ENCODE data around the gene DNASE1L1.

DNASE1L1 gene

GRCh38 chrX:154420402-154420756, 11.3 kb upstream of the DNASE1L1 start:
- Histone ChIP-seq H3K4me1 (ENCODE audit: control insufficient read depth in 2 of 2, insufficient read depth in 1 of 2, low read depth in 1 of 2, low read length in 2 of 2) (no peaks in the 10 kb centered on the region), H3K18ac (ENCODE audit: low read length) (no peak overlapping the region), H2BK120ac (ENCODE audit: low read depth, low read length) (no peak overlapping the region), H3K4me2 (ENCODE audit: insufficient read depth, low read length, poor library complexity, severe bottlenecking) (no peak overlapping the region), H3K4ac (ENCODE audit: low read length) (no peak overlapping the region), H4K91ac (ENCODE audit: low read depth, low read length, poor library complexity) (no peak overlapping the region), H3K23ac (ENCODE audit: low read depth, low read length, poor library complexity) (no peak overlapping the region), H2AK5ac (ENCODE audit: low read depth, low read length) (no peak overlapping the region), H3K27ac (replicated peaks; ENCODE audit: low read length) (no peak overlapping the region), H4K8ac (ENCODE audit: low read depth, low read length) (no peak overlapping the region), H2BK15ac (ENCODE audit: low read length) (no peak overlapping the region), H3K79me1 (ENCODE audit: low read depth, low read length) (no peaks in the 10 kb centered on the region), H3K36me3 (replicated peaks in 1 of 2; ENCODE audit: control insufficient read depth in 2 of 2, insufficient read depth in 2 of 2, low read length in 2 of 2) (peaks cover 0 to under 1% of the 10 kb centered on the region in 2 donors), H3K4me3 (ENCODE audit: low read length in 2 of 2) (no peak overlapping the region), H3K9me3 (replicated peaks in 1 of 2; ENCODE audit: control insufficient read depth in 2 of 2, insufficient read depth in 1 of 2, low read depth in 1 of 2, low read length in 2 of 2) (no peaks in the 10 kb centered on the region), H3K27me3 (ENCODE audit: control insufficient read depth in 3 of 3, insufficient read depth in 3 of 3, low read depth in 1 of 3, low read length in 3 of 3) (no peaks in the 10 kb centered on the region), H2BK12ac (ENCODE audit: low read length) (no peak overlapping the region), H3K14ac (ENCODE audit: low read length) (no peak overlapping the region), H2AFZ (ENCODE audit: low read length) (no peak overlapping the region), H3K9ac (ENCODE audit: low read depth, low read length, poor library complexity) (no peak overlapping the region), H2BK5ac (ENCODE audit: low read length) (no peak overlapping the region)
- WGBS, 2 donors (ENCODE audit: extremely low coverage in 2 of 2, insufficient read length in 2 of 2, insufficient replicate concordance in 1 of 2), result no CpG with 5 or more reads among the region's 10 CpGs
- no peak for DNase-seq (ENCODE audit: low spot score)

- H3K9ac ChIP-seq (ENCODE audit: low read depth, low read length, poor library complexity), result no peak overlapping the region
- no peak overlapping the region for H2BK120ac ChIP-seq (ENCODE audit: low read depth, low read length)
- no peak overlapping the region for H3K14ac ChIP-seq (ENCODE audit: low read length)
- H4K8ac ChIP-seq (ENCODE audit: low read depth, low read length), result no peak overlapping the region
- H3K18ac ChIP-seq (ENCODE audit: low read length), result no peak overlapping the region
- H2AFZ ChIP-seq (ENCODE audit: low read length), result no peak overlapping the region
- H3K4me2 ChIP-seq (ENCODE audit: insufficient read depth, low read length, poor library complexity, severe bottlenecking), result no peak overlapping the region
- H3K4me3 ChIP-seq (ENCODE audit: low read length in 2 of 2), result no peak overlapping the region
- no peak overlapping the region for H2AK5ac ChIP-seq (ENCODE audit: low read depth, low read length)
- DNase-seq (ENCODE audit: low spot score), result no peak
- no peak overlapping the region for H2BK12ac ChIP-seq (ENCODE audit: low read length)
- H2BK5ac ChIP-seq (ENCODE audit: low read length), result no peak overlapping the region
- no peaks in the 10 kb centered on the region for H3K79me1 ChIP-seq (ENCODE audit: low read depth, low read length)
- H3K27ac ChIP-seq (replicated peaks; ENCODE audit: low read length), result no peak overlapping the region
- WGBS, 2 donors (ENCODE audit: extremely low coverage in 2 of 2, insufficient read length in 2 of 2, insufficient replicate concordance in 1 of 2), result no CpG with 5 or more reads among the region's 19 CpGs
- no peak overlapping the region for H2BK15ac ChIP-seq (ENCODE audit: low read length)
- H3K4me1 ChIP-seq (ENCODE audit: control insufficient read depth in 2 of 2, insufficient read depth in 1 of 2, low read depth in 1 of 2, low read length in 2 of 2), result no peaks in the 10 kb centered on the region
- H3K4ac ChIP-seq (ENCODE audit: low read length), result no peak overlapping the region
- no peaks in the 10 kb centered on the region for H3K9me3 ChIP-seq (replicated peaks in 1 of 2; ENCODE audit: control insufficient read depth in 2 of 2, insufficient read depth in 1 of 2, low read depth in 1 of 2, low read length in 2 of 2)
- no peak overlapping the region for H3K23ac ChIP-seq (ENCODE audit: low read depth, low read length, poor library complexity)
- peaks cover 0 to 6% of the 10 kb centered on the region in 2 donors for H3K36me3 ChIP-seq (replicated peaks in 1 of 2; ENCODE audit: control insufficient read depth in 2 of 2, insufficient read depth in 2 of 2, low read length in 2 of 2)
- H4K91ac ChIP-seq (ENCODE audit: low read depth, low read length, poor library complexity), result no peak overlapping the region
- H3K27me3 ChIP-seq (ENCODE audit: control insufficient read depth in 3 of 3, insufficient read depth in 3 of 3, low read depth in 1 of 3, low read length in 3 of 3), result no peaks in the 10 kb centered on the region
Observed at GRCh38 chrX:154419688-154420401, 10.8 kb upstream of the DNASE1L1 start.

- no peak overlapping the region for H2AFZ ChIP-seq (ENCODE audit: low read length)
- H2BK120ac ChIP-seq (ENCODE audit: low read depth, low read length), result no peak overlapping the region
- no peak for DNase-seq (ENCODE audit: low spot score)
- no peak overlapping the region for H3K4me2 ChIP-seq (ENCODE audit: insufficient read depth, low read length, poor library complexity, severe bottlenecking)
- H3K9ac ChIP-seq (ENCODE audit: low read depth, low read length, poor library complexity), result no peak overlapping the region
- H3K14ac ChIP-seq (ENCODE audit: low read length), result no peak overlapping the region
- no peak overlapping the region for H2BK15ac ChIP-seq (ENCODE audit: low read length)
- no peak overlapping the region for H3K18ac ChIP-seq (ENCODE audit: low read length)
- no peak overlapping the region for H2BK5ac ChIP-seq (ENCODE audit: low read length)
- H2AK5ac ChIP-seq (ENCODE audit: low read depth, low read length), result no peak overlapping the region
- WGBS, 2 donors (ENCODE audit: extremely low coverage in 2 of 2, insufficient read length in 2 of 2, insufficient replicate concordance in 1 of 2), result no CpG with 5 or more reads among the region's 8 CpGs
- no peak overlapping the region for H2BK12ac ChIP-seq (ENCODE audit: low read length)
- H3K27me3 ChIP-seq (ENCODE audit: control insufficient read depth in 3 of 3, insufficient read depth in 3 of 3, low read depth in 1 of 3, low read length in 3 of 3), result no peaks in the 10 kb centered on the region
- H4K91ac ChIP-seq (ENCODE audit: low read depth, low read length, poor library complexity), result no peak overlapping the region
- no peaks in the 10 kb centered on the region for H3K9me3 ChIP-seq (replicated peaks in 1 of 2; ENCODE audit: control insufficient read depth in 2 of 2, insufficient read depth in 1 of 2, low read depth in 1 of 2, low read length in 2 of 2)
- H4K8ac ChIP-seq (ENCODE audit: low read depth, low read length), result no peak overlapping the region
- peaks cover 0 to 6% of the 10 kb centered on the region in 2 donors for H3K36me3 ChIP-seq (replicated peaks in 1 of 2; ENCODE audit: control insufficient read depth in 2 of 2, insufficient read depth in 2 of 2, low read length in 2 of 2)
- H3K4me1 ChIP-seq (ENCODE audit: control insufficient read depth in 2 of 2, insufficient read depth in 1 of 2, low read depth in 1 of 2, low read length in 2 of 2), result no peaks in the 10 kb centered on the region
- H3K4me3 ChIP-seq (ENCODE audit: low read length in 2 of 2), result no peak overlapping the region
- no peak overlapping the region for H3K23ac ChIP-seq (ENCODE audit: low read depth, low read length, poor library complexity)
- no peaks in the 10 kb centered on the region for H3K79me1 ChIP-seq (ENCODE audit: low read depth, low read length)
- no peak overlapping the region for H3K27ac ChIP-seq (replicated peaks; ENCODE audit: low read length)
- H3K4ac ChIP-seq (ENCODE audit: low read length), result no peak overlapping the region
Observed at GRCh38 chrX:154419189-154419588, 10.1 kb upstream of the DNASE1L1 start.

- no peak overlapping the region for H3K4me3 ChIP-seq (ENCODE audit: low read length in 2 of 2)
Observed at GRCh38 chrX:154417157-154417556, 8.1 kb upstream of the DNASE1L1 start.

More at GRCh38 chrX:154417157-154417556, 8.1 kb upstream of the DNASE1L1 start:
- Histone ChIP-seq H2BK5ac (ENCODE audit: low read length) (no peak overlapping the region), H2AK5ac (ENCODE audit: low read depth, low read length) (no peak overlapping the region), H4K8ac (ENCODE audit: low read depth, low read length) (no peak overlapping the region), H3K27me3 (ENCODE audit: control insufficient read depth in 3 of 3, insufficient read depth in 3 of 3, low read depth in 1 of 3, low read length in 3 of 3) (no peaks in the 10 kb centered on the region), H3K14ac (ENCODE audit: low read length) (no peak overlapping the region), H2BK12ac (ENCODE audit: low read length) (no peak overlapping the region), H2BK120ac (ENCODE audit: low read depth, low read length) (no peak overlapping the region), H2AFZ (ENCODE audit: low read length) (no peak overlapping the region), H3K18ac (ENCODE audit: low read length) (no peak overlapping the region), H3K9ac (ENCODE audit: low read depth, low read length, poor library complexity) (no peak overlapping the region), H3K36me3 (replicated peaks in 1 of 2; ENCODE audit: control insufficient read depth in 2 of 2, insufficient read depth in 2 of 2, low read length in 2 of 2) (peaks cover 7 to 17% of the 10 kb centered on the region in 2 donors), H3K9me3 (replicated peaks in 1 of 2; ENCODE audit: control insufficient read depth in 2 of 2, insufficient read depth in 1 of 2, low read depth in 1 of 2, low read length in 2 of 2) (no peaks in the 10 kb centered on the region), H3K4me1 (ENCODE audit: control insufficient read depth in 2 of 2, insufficient read depth in 1 of 2, low read depth in 1 of 2, low read length in 2 of 2) (peaks cover 0 to 3% of the 10 kb centered on the region in 2 donors), H3K4me2 (ENCODE audit: insufficient read depth, low read length, poor library complexity, severe bottlenecking) (no peak overlapping the region), H3K27ac (replicated peaks; ENCODE audit: low read length) (no peak overlapping the region), H4K91ac (ENCODE audit: low read depth, low read length, poor library complexity) (no peak overlapping the region), H3K4ac (ENCODE audit: low read length) (no peak overlapping the region), H3K79me1 (ENCODE audit: low read depth, low read length) (no peaks in the 10 kb centered on the region), H3K23ac (ENCODE audit: low read depth, low read length, poor library complexity) (no peak overlapping the region), H2BK15ac (ENCODE audit: low read length) (no peak overlapping the region)
- WGBS, 2 donors (ENCODE audit: extremely low coverage in 2 of 2, insufficient read length in 2 of 2, insufficient replicate concordance in 1 of 2), result no CpG with 5 or more reads among the region's 7 CpGs
- no peak for DNase-seq (ENCODE audit: low spot score)
